H1 (cell line): Measurements from ENCODE around the gene ADAMTS20. TPM values are rescaled to one million over a fixed set of nuclear protein-coding genes. Genes with fewer than 3 reads are reported as not detected.

Experiments
- CTCF ChIA-PET: fragments of 300-600 bp; sonication (Branson Sonifier 250); formaldehyde crosslinking; loops from one replicate; lab custom pipeline; 2021; ENCODE audit not compliant: partially characterized antibody; lab: Charles Lee
- POLR2A ChIA-PET: fragments of 300-600 bp; sonication (Branson Sonifier 250); formaldehyde crosslinking; loops from one replicate; lab custom pipeline; 2021; ENCODE audit warnings: inconsistent platforms; ENCODE audit not compliant: partially characterized antibody; lab: Charles Lee
- DNase-seq, 2 experiments: peaks; one replicate each; pipeline versions ENCODE4 v3.0.0 to v3.0.0-alpha.2; 2010 to 2022; ENCODE audit warnings: low spot score in 2 of 2, low read depth in 1 of 2, mixed read lengths in 1 of 2
- FAIRE-seq: peaks from 2 replicates; lab custom pipeline; 2011; peaks lifted over from hg19 to GRCh38; lab: Jason Lieb, UNC
- H2AFZ ChIP-seq: 2 replicates; pipeline ENCODE4 v1.8.1; 2012; ENCODE audit warnings: low read length, inconsistent platforms
- H2AK5ac ChIP-seq: 2 replicates; pipeline ENCODE4 v1.6.1; 2013; ENCODE audit warnings: low read depth, low read length
- H2BK120ac ChIP-seq: replicated peaks from 2 replicates; pipeline ENCODE3; 2013; ENCODE audit warnings: low read depth, low read length, inconsistent platforms
- H2BK12ac ChIP-seq: 2 replicates; pipeline ENCODE4 v1.6.1; 2013; ENCODE audit warnings: low read depth, low read length
- H2BK15ac ChIP-seq: 2 replicates; pipeline ENCODE4 v1.6.1; 2013; ENCODE audit warnings: low read length
- H2BK20ac ChIP-seq: 2 replicates; pipeline ENCODE4 v1.6.1; 2013; ENCODE audit warnings: low read length
- H2BK5ac ChIP-seq: 2 replicates; pipeline ENCODE4 v1.6.1; 2013; ENCODE audit warnings: low read depth, low read length
- H3K14ac ChIP-seq: 2 replicates; pipeline ENCODE4 v1.6.1; 2013; ENCODE audit warnings: inconsistent platforms; ENCODE audit not compliant: insufficient read length
- H3K18ac ChIP-seq: 2 replicates; pipeline ENCODE4 v1.6.1; 2013; ENCODE audit warnings: low read length; ENCODE audit errors: extremely low read depth
- H3K23ac ChIP-seq: 2 replicates; pipeline ENCODE4 v1.6.1; 2013; ENCODE audit warnings: inconsistent platforms; ENCODE audit not compliant: insufficient read length
- H3K23me2 ChIP-seq: 2 replicates; pipeline ENCODE4 v1.6.1; 2013; ENCODE audit warnings: low read depth, low read length
- H3K27ac ChIP-seq: 2 replicates; pipeline ENCODE4 v1.6.1; 2011; ENCODE audit warnings: low read depth, low read length, inconsistent platforms
- H3K27me3 ChIP-seq, 4 experiments: replicated peaks in 1 of 4; 1 replicate in 1 of 4; 2 replicates in 3 of 4; pipeline versions ENCODE4 v1.6.1 to v1.8.1; 2011 to 2013; ENCODE audit warnings: low read length in 3 of 4, mild to moderate bottlenecking in 3 of 4, inconsistent platforms in 2 of 4, mixed read lengths in 2 of 4, moderate library complexity in 1 of 4; ENCODE audit not compliant: control insufficient read depth in 3 of 4, insufficient read depth in 3 of 4; ENCODE audit errors: extremely low read depth in 1 of 4
- H3K36me3 ChIP-seq, 4 experiments: 2 replicates each; pipeline versions ENCODE4 v1.6.1 to v1.8.1; 2011 to 2013; ENCODE audit warnings: mild to moderate bottlenecking in 4 of 4, low read length in 3 of 4, moderate library complexity in 2 of 4, control low read depth in 1 of 4, inconsistent platforms in 1 of 4; ENCODE audit not compliant: insufficient read depth in 4 of 4, control insufficient read depth in 2 of 4
- H3K4ac ChIP-seq: replicated peaks from 2 replicates; pipeline ENCODE3; 2013; ENCODE audit warnings: low read length, low read depth, mixed read lengths, inconsistent platforms; ENCODE audit not compliant: insufficient read length
- H3K4me1 ChIP-seq, 4 experiments: replicated peaks in 1 of 4; 1 replicate in 1 of 4; 2 replicates in 3 of 4; pipeline versions ENCODE4 v1.6.1 to v1.8.1; 2011 to 2013; ENCODE audit warnings: low read length in 3 of 4, inconsistent platforms in 2 of 4, mixed read lengths in 1 of 4; ENCODE audit not compliant: insufficient read depth in 4 of 4, control insufficient read depth in 3 of 4
- H3K4me2 ChIP-seq, 2 experiments: 2 replicates each; pipeline versions ENCODE4 v1.6.1 to v1.8.1; 2011 to 2013; ENCODE audit warnings: low read depth in 2 of 2, low read length in 2 of 2, control low read depth in 1 of 2, inconsistent platforms in 1 of 2, mild to moderate bottlenecking in 1 of 2; ENCODE audit not compliant: insufficient read depth in 1 of 2
- H3K4me3 ChIP-seq, 4 experiments: fragments of 200-600, 300-600 bp in 1 of 4; sonication (generic), shearing (Covaris generic), sonication (Bioruptor Twin) in 1 of 4; 2 replicates each; pipeline versions ENCODE4 v1.5.1 to v1.8.1; 2011 to 2016; ENCODE audit warnings: low read length in 4 of 4, low read depth in 3 of 4, control low read depth in 2 of 4, inconsistent platforms in 2 of 4, mild to moderate bottlenecking in 2 of 4, mixed read lengths in 1 of 4, moderate library complexity in 1 of 4; ENCODE audit not compliant: insufficient read depth in 2 of 4; ENCODE audit errors: extremely low read depth in 1 of 4
- H3K56ac ChIP-seq: replicated peaks from 2 replicates; pipeline ENCODE3; 2013; ENCODE audit warnings: low read depth, mild to moderate bottlenecking, mixed read lengths, low read length, inconsistent platforms; ENCODE audit not compliant: insufficient read length
- H3K79me1 ChIP-seq: 2 replicates; pipeline ENCODE4 v1.6.1; 2013; ENCODE audit warnings: low read depth, low read length, control low read depth
- H3K79me2 ChIP-seq, 2 experiments: 2 replicates each; pipeline versions ENCODE4 v1.6.1 to v1.8.1; 2012 to 2013; ENCODE audit warnings: low read length in 2 of 2, mild to moderate bottlenecking in 2 of 2, inconsistent platforms in 1 of 2; ENCODE audit not compliant: insufficient read depth in 2 of 2, control insufficient read depth in 1 of 2
- H3K9ac ChIP-seq, 4 experiments: replicated peaks in 1 of 4; 1 replicate in 1 of 4; 2 replicates in 3 of 4; pipeline versions ENCODE4 v1.6.1 to v1.8.1; 2011 to 2013; ENCODE audit warnings: low read depth in 3 of 4, low read length in 3 of 4, control low read depth in 2 of 4, mild to moderate bottlenecking in 2 of 4, moderate library complexity in 2 of 4, inconsistent platforms in 1 of 4; ENCODE audit errors: extremely low read depth in 1 of 4
- H3K9me3 ChIP-seq, 2 experiments: 2 replicates each; pipeline versions ENCODE4 v1.6.1 to v1.8.1; 2012 to 2013; ENCODE audit warnings: mild to moderate bottlenecking in 2 of 2, moderate library complexity in 2 of 2, control low read depth in 1 of 2, inconsistent platforms in 1 of 2, low read depth in 1 of 2, low read length in 1 of 2, mixed read lengths in 1 of 2; ENCODE audit not compliant: insufficient read depth in 2 of 2
- H4K20me1 ChIP-seq, 2 experiments: replicated peaks in 1 of 2; 2 replicates each; pipeline versions ENCODE3 to v1.8.1; 2011 to 2013; ENCODE audit warnings: inconsistent platforms in 2 of 2, low read length in 2 of 2, mild to moderate bottlenecking in 1 of 2; ENCODE audit not compliant: insufficient read depth in 2 of 2, control insufficient read depth in 1 of 2
- H4K5ac ChIP-seq: 2 replicates; pipeline ENCODE4 v1.6.1; 2013; ENCODE audit warnings: low read length, low read depth, mixed read lengths, inconsistent platforms; ENCODE audit not compliant: insufficient read length
- H4K8ac ChIP-seq: 2 replicates; pipeline ENCODE4 v1.8.0; 2013; ENCODE audit warnings: mild to moderate bottlenecking, moderate library complexity, low read length, inconsistent platforms; ENCODE audit not compliant: insufficient read depth; ENCODE audit errors: extremely low read depth
- H4K91ac ChIP-seq: replicated peaks from 2 replicates; pipeline ENCODE3; 2013; ENCODE audit warnings: low read length, mixed read lengths, inconsistent platforms; ENCODE audit not compliant: insufficient read length
- CBX5 ChIP-seq: fragments of 300-800, 300-1000 bp; sonication (generic); IDR thresholded peaks from 2 replicates; pipeline ENCODE4 v1.7.1; 2016; ENCODE audit warnings: antibody characterized with exemption, low read length, low read depth
- CEBPB ChIP-seq: IDR thresholded peaks from 2 replicates; pipeline ENCODE4 v1.6.1; 2012; ENCODE audit warnings: low read depth, low read length
- FOSL1 ChIP-seq: IDR thresholded peaks from 2 replicates; pipeline ENCODE4 v1.6.1; 2011; ENCODE audit warnings: mild to moderate bottlenecking, low read depth, low read length, moderate library complexity; ENCODE audit not compliant: insufficient read depth
- HDAC6 ChIP-seq: IDR thresholded peaks from one replicate; pipeline ENCODE4 v1.7.1; 2012; ENCODE audit warnings: low read depth, mild to moderate bottlenecking, inconsistent platforms, low read length, moderate library complexity
- KDM4A ChIP-seq: IDR thresholded peaks from one replicate; pipeline ENCODE4 v1.7.1; 2012; ENCODE audit warnings: low read depth, mild to moderate bottlenecking, moderate library complexity, low read length, inconsistent platforms; ENCODE audit not compliant: severe bottlenecking
- NRF1 ChIP-seq: IDR thresholded peaks from 2 replicates; pipeline ENCODE4 v1.6.1; 2011; ENCODE audit warnings: mild to moderate bottlenecking, low read depth, low read length, improper control_type of control experiment
- PHF8 ChIP-seq: fragments of 200-600 bp; sonication (generic); conservative IDR thresholded peaks from 2 replicates; pipeline ENCODE4 v1.7.1; 2012; ENCODE audit warnings: low read depth, mild to moderate bottlenecking, inconsistent platforms, low read length, moderate library complexity
- RAD21 ChIP-seq, 2 experiments: IDR thresholded peaks in 1 of 2; conservative IDR thresholded peaks in 1 of 2; 2 replicates each; pipeline ENCODE4 v1.6.1; 2011; ENCODE audit warnings: low read depth in 2 of 2, low read length in 2 of 2, improper control_type of control experiment in 1 of 2, inconsistent platforms in 1 of 2, mild to moderate bottlenecking in 1 of 2, moderate library complexity in 1 of 2
- RNF2 ChIP-seq: fragments of 200-900, 300-1000 bp; sonication (generic); IDR thresholded peaks from 2 replicates; pipeline ENCODE4 v1.7.1; 2016; ENCODE audit warnings: borderline replicate concordance, low read depth, mild to moderate bottlenecking, antibody characterized with exemption, low read length; ENCODE audit not compliant: poor library complexity, severe bottlenecking; ENCODE audit errors: missing control alignments
- SAP30 ChIP-seq: fragments of 300-600 bp; sonication (generic); IDR thresholded peaks from 2 replicates; pipeline ENCODE4 v1.7.1; 2012; ENCODE audit warnings: low read length, moderate library complexity, mild to moderate bottlenecking, inconsistent platforms; ENCODE audit not compliant: insufficient read depth, insufficient replicate concordance
- SIRT6 ChIP-seq: IDR thresholded peaks from one replicate; pipeline ENCODE4 v1.7.1; 2012; ENCODE audit warnings: low read length, inconsistent platforms
- SUZ12 ChIP-seq: fragments of 200-600 bp; sonication (generic); IDR thresholded peaks from 2 replicates; pipeline ENCODE4 v1.6.1; 2012; ENCODE audit warnings: mild to moderate bottlenecking, inconsistent platforms, low read length, moderate library complexity, mixed read lengths
- TAF1 ChIP-seq: IDR thresholded peaks from 2 replicates; pipeline ENCODE4 v1.6.1; 2011; ENCODE audit warnings: mild to moderate bottlenecking, low read depth, low read length
- polyA plus RNA-seq, 7 experiments: library from polyadenylated mRNA; depleted of rRNA in 3 of 7; stranded (reverse) in 5 of 7; unstranded in 2 of 7; fragments of >200 nt in 5 of 7; fragments of 200-250 nt in 2 of 7; gene quantifications; 1 replicate in 5 of 7; 2 replicates in 1 of 7; 4 replicates in 1 of 7; pipeline versions ENCODE4 v1.2.1 to v1.2.3, GENCODE V29; 2011 to 2013; ENCODE audit warnings: missing spikeins in 2 of 7, mixed read lengths in 2 of 7
- total RNA-seq: library from RNA; stranded (reverse); fragmentation: NEBNext Ultra II Directional; extraction: Animal tissue kit (Norgen Biotek cat#: 25700); gene quantifications from 2 replicates; pipeline ENCODE4 v1.2.1, GENCODE V29; 2021
- TF ChIP-seq, protein P1 (sequence below): IDR thresholded peaks from 2 replicates; pipeline ENCODE4 v1.6.1; 2012; ENCODE audit warnings: inconsistent platforms

ADAMTS20 gene
- total and polyA plus RNA-seq, 2 of the 8 experiments (the other 6 are each of a cell fraction or from before 2014, with no cell fraction given): 2.9 to 5.1 TPM

DNA sequence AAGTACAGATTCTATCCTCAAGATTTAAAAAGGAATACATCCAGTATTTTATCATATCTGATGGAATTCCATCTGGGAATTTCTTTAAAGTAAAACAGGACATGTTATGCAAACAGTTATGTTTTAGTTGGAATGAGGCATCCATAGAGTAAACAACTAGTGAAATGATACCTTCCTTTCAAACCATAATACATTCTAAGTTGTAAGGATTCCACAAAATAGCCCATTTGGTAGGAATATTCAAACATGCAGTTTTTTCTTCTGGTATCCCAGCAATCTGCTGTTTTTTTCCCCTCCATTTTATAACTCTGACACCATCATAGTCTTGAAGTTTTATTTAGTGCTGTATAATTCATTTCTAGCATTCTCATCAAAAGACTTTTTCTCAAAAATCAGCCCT is 149.6 kb downstream of the ADAMTS20 start:
- Histone ChIP-seq H3K14ac (no peak overlapping the region), H3K79me2 (no peaks in the 10 kb centered on the region), H2BK12ac (no peak overlapping the region), H4K91ac (no peak overlapping the region), H3K9me3 (no peaks in the 10 kb centered on the region), H3K4me2 (no peak overlapping the region), H2BK120ac (no peak overlapping the region), H4K8ac (no peak overlapping the region), H3K36me3 (no peaks in the 10 kb centered on the region), H3K4me1 (no peaks in the 10 kb centered on the region), H3K79me1 (no peaks in the 10 kb centered on the region), H3K4me3 (no peak overlapping the region), H2BK15ac (no peak overlapping the region), H3K23me2 (no peaks in the 10 kb centered on the region), H3K23ac (no peak overlapping the region), H2BK20ac (no peak overlapping the region), H3K56ac (no peak overlapping the region), H2AK5ac (no peak overlapping the region), H3K9ac (no peak overlapping the region), H4K5ac (no peak overlapping the region), H4K20me1 (no peaks in the 10 kb centered on the region), H2AFZ (no peak overlapping the region), H3K27ac (no peak overlapping the region), H2BK5ac (no peak overlapping the region), H3K27me3 (no peaks in the 10 kb centered on the region), H3K18ac (no peak overlapping the region), H3K4ac (no peak overlapping the region)
- ChIA-PET POLR2A (no interaction called here), CTCF (interaction anchor here (0.6 kb wide), 1 partner anchor 579 kb away, joined by 3 read pairs; no protein-coding TSS in a partner anchor)
- no peak for DNase-seq
- FAIRE-seq: no peak
- TF ChIP-seq, protein P1, sequence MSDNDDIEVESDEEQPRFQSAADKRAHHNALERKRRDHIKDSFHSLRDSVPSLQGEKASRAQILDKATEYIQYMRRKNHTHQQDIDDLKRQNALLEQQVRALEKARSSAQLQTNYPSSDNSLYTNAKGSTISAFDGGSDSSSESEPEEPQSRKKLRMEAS: no peak
- no peak for TF ChIP-seq FOSL1
- no peak for TF ChIP-seq SAP30
- TF ChIP-seq TAF1: no peak
- no peak for TF ChIP-seq CEBPB
- no peak for TF ChIP-seq SIRT6
- no peak for TF ChIP-seq HDAC6
- TF ChIP-seq NRF1: no peak
- no peak for TF ChIP-seq CBX5
- TF ChIP-seq RNF2: no peak
- no peak for TF ChIP-seq RAD21 (IDR thresholded peaks at IDR 0.05 in 1 of 2, conservative IDR thresholded peaks at IDR 0.05 in 1 of 2; ENCODE audit: low read depth in 2 of 2, low read length in 2 of 2)
- TF ChIP-seq PHF8: no peak
- TF ChIP-seq SUZ12: no peak
- TF ChIP-seq KDM4A: no peak
